HepG2 (cell line): ENCODE measurements around the gene SATB1. TPM values are rescaled to one million over a fixed set of nuclear protein-coding genes. Genes with fewer than 3 reads are reported as not detected.

ENCODE experiments used
- ATAC-seq: fragments of 200-7000 bp; cut with Tn5 transposase; 3 replicates; pipeline ENCODE4 v1.9.1; 2020; ENCODE audit warnings: mild to moderate bottlenecking, moderate library complexity
- BruUV-seq: library from RNA; stranded (reverse); fragments of 400-500 nt; replicated peaks from 2 replicates; lab custom pipeline; 2021; lab: Mats Ljungman, UMichigan
- CTCF ChIA-PET: fragments of 300-600 bp; formaldehyde crosslinking; extraction: SDS; loops from one replicate; lab custom pipeline; 2021; ENCODE audit warnings: low total read pairs, inconsistent platforms, low intra/inter-chr PET ratio; lab: Yijun Ruan, JAX
- POLR2A ChIA-PET: fragments of 350-600 bp; sonication (Branson Sonifier 250); formaldehyde crosslinking; loops from one replicate; lab custom pipeline; 2020; ENCODE audit warnings: antibody characterized with exemption, inconsistent platforms; lab: Yijun Ruan, JAX
- DNase-seq: peaks from one replicate; pipeline ENCODE4 v3.0.0-alpha.2; 2015; ENCODE audit warnings: low spot score
- FAIRE-seq: peaks from 3 replicates; lab custom pipeline; 2011; peaks lifted over from hg19 to GRCh38; lab: Jason Lieb, UNC
- H2AFZ ChIP-seq: one replicate; pipeline ENCODE4 v1.6.1; 2011; ENCODE audit warnings: low read length, inconsistent platforms
- H3K27ac ChIP-seq: fragments of 300-600 bp; 3 replicates; pipeline ENCODE4 v1.8.0; 2011; ENCODE audit warnings: mixed run types, mild to moderate bottlenecking, mixed read lengths, low read length, inconsistent platforms; ENCODE audit not compliant: insufficient read depth; ENCODE audit errors: extremely low read length
- H3K27me3 ChIP-seq, 2 experiments: fragments of 200-600 bp in 1 of 2; 2 replicates in 1 of 2; 3 replicates in 1 of 2; pipeline versions ENCODE4 v1.6.0 to v1.8.0; 2011; ENCODE audit warnings: low read length in 2 of 2, mild to moderate bottlenecking in 2 of 2, moderate library complexity in 2 of 2, inconsistent platforms in 1 of 2; ENCODE audit not compliant: insufficient read depth in 2 of 2, control insufficient read depth in 1 of 2
- H3K36me3 ChIP-seq, 2 experiments: fragments of 200-600 bp in 1 of 2; replicated peaks in 1 of 2; 2 replicates in 1 of 2; 3 replicates in 1 of 2; pipeline versions ENCODE4 v1.5.1 to v1.8.0; 2011; ENCODE audit warnings: low read length in 2 of 2, inconsistent platforms in 1 of 2; ENCODE audit not compliant: insufficient read depth in 2 of 2, control insufficient read depth in 1 of 2
- H3K4me1 ChIP-seq: 2 replicates; pipeline ENCODE4 v1.5.1; 2012; ENCODE audit warnings: low read length, inconsistent platforms; ENCODE audit not compliant: insufficient read depth
- H3K4me2 ChIP-seq: 2 replicates; pipeline ENCODE4 v1.6.0; 2011; ENCODE audit warnings: low read depth, low read length, inconsistent platforms
- H3K4me3 ChIP-seq, 3 experiments: fragments of 200-600 bp in 1 of 3; sonication (generic), shearing (Covaris generic) in 1 of 3; replicated peaks in 1 of 3; 2 replicates each; pipeline ENCODE4 v1.5.1; 2011 to 2016; ENCODE audit warnings: low read length in 3 of 3, inconsistent platforms in 2 of 3, low read depth in 2 of 3, mild to moderate bottlenecking in 2 of 3, control low read depth in 1 of 3, mixed read lengths in 1 of 3; ENCODE audit not compliant: insufficient read depth in 1 of 3
- H3K79me2 ChIP-seq: one replicate; pipeline ENCODE4 v1.6.1; 2011; ENCODE audit warnings: low read length, inconsistent platforms; ENCODE audit not compliant: insufficient read depth
- H3K9ac ChIP-seq: 2 replicates; pipeline ENCODE4 v1.6.0; 2011; ENCODE audit warnings: mild to moderate bottlenecking, low read depth, low read length, inconsistent platforms; ENCODE audit not compliant: insufficient read depth
- H3K9me3 ChIP-seq: 2 replicates; pipeline ENCODE4 v1.5.1; 2012; ENCODE audit warnings: mild to moderate bottlenecking, low read length
- H4K20me1 ChIP-seq: 2 replicates; pipeline ENCODE4 v1.6.0; 2011; ENCODE audit warnings: inconsistent platforms, mild to moderate bottlenecking, low read length, moderate library complexity; ENCODE audit not compliant: insufficient read depth
- FLYWCH1 ChIP-seq: sonication (generic); formaldehyde crosslinking; IDR thresholded peaks from 2 replicates; pipeline ENCODE4 v1.8.1; 2023; ENCODE audit warnings: mild to moderate bottlenecking, missing genetic modification reagents
- TSC22D2 ChIP-seq: sonication (generic); formaldehyde crosslinking; IDR thresholded peaks from 2 replicates; pipeline ENCODE4 v1.5.1; 2020; ENCODE audit warnings: missing genetic modification reagents, mild to moderate bottlenecking, borderline replicate concordance
- WGBS: methylation state at CpG from one replicate; pipeline ENCODE4 v1.1.6; 2017; ENCODE audit warnings: low lambda C conversion rate; 5-methylcytosine and 5-hydroxymethylcytosine counted together
- in situ Hi-C: cut with HindIII; loops from 2 replicates; pipeline ENCODE4 v1.10.0; 2017; ENCODE audit warnings: low pct_unique_long_range_greater_than_20kb; ENCODE audit not compliant: extremely low pct_ligation_motif_present
- intact Hi-C: fragments of 100-400 bp; cut with micrococcal nuclease; formaldehyde crosslinking; loops from one replicate; pipeline ENCODE4 v1.10.0; 2022; ENCODE audit not compliant: unreplicated experiment
- polyA plus RNA-seq, 8 experiments: library from polyadenylated mRNA; depleted of rRNA in 3 of 8; stranded (reverse) in 7 of 8; unstranded in 1 of 8; fragments of >200 nt; fragmentation: Illumina TruSeq in 4 of 8; extraction: Trizol in 4 of 8; gene quantifications; 2 replicates each; pipeline versions ENCODE4 v1.2.1 to v1.2.3, GENCODE V29; 2011 to 2016; ENCODE audit warnings: low read depth in 4 of 8, missing spikeins in 1 of 8, mixed read lengths in 1 of 8; ENCODE audit not compliant: insufficient read depth in 1 of 8
- total RNA-seq, 5 experiments: library from RNA; depleted of rRNA; stranded (reverse); fragments of >200 nt; fragmentation: Illumina TruSeq; extraction: Trizol; gene quantifications; 2 replicates each; pipeline ENCODE4 v1.2.3, GENCODE V29; 2016; ENCODE audit warnings: low read depth in 1 of 5
- TF ChIP-seq, protein P1 (sequence below): IDR thresholded peaks from 2 replicates; pipeline ENCODE4 v1.6.1; 2016; ENCODE audit warnings: missing biosample characterization, missing genetic modification reagents, low read depth
- TF ChIP-seq, protein P2 (sequence below): sonication (generic); formaldehyde crosslinking; IDR thresholded peaks from 2 replicates; pipeline ENCODE4 v1.8.1; 2023; ENCODE audit warnings: mild to moderate bottlenecking, missing genetic modification reagents
- TF ChIP-seq, protein P3 (sequence below): sonication (generic); formaldehyde crosslinking; IDR thresholded peaks from 2 replicates; pipeline ENCODE4 v1.4.0; 2020; ENCODE audit warnings: missing genetic modification reagents, mild to moderate bottlenecking, borderline replicate concordance

Gene SATB1
- total and polyA plus RNA-seq, 2 of the 13 experiments (the other 11 are each of a cell fraction or from before 2014, with no cell fraction given) = 0.03 TPM; not detected in 1

DNA sequence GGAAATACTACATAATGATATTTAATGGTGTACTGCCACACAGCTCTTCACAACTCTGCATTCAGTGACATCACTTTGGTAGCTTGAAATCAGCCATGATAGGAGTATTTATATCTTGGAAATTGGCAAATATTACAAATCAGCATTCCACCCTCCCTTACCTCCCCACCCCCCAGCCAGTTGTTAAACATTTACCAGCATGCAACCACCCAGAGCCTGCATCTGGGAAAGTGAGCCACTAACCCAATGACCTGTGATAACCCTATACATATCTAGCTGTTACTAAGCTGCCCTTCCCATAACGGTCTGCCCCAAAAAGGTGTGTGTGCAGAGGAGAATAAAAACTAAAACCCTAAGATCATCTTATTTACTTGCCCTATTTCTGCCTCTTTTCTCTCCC is 44.6 kb upstream of the SATB1 start:
- WGBS = 0% methylated on average over 1 of the region's 1 CpG
- Histone ChIP-seq H3K9ac (no peak overlapping the region), H4K20me1 (no peaks in the 10 kb centered on the region), H3K4me2 (no peak overlapping the region), H3K9me3 (no peaks in the 10 kb centered on the region), H2AFZ (no peak overlapping the region), H3K4me1 (no peaks in the 10 kb centered on the region), H3K79me2 (no peaks in the 10 kb centered on the region), H3K27me3 (no peaks in the 10 kb centered on the region; a peak in 1 of 5 replicates), H3K27ac (no peak overlapping the region), H3K4me3 (no peak overlapping the region), H3K36me3 (no peaks in the 10 kb centered on the region)
- ATAC-seq = no peak
- no TSS peak for BruUV-seq
- in situ Hi-C loops (no loop called here), intact Hi-C loops (no loop called here)
- ChIA-PET POLR2A (no interaction called here), CTCF (no interaction called here)
- TF ChIP-seq, protein P1, sequence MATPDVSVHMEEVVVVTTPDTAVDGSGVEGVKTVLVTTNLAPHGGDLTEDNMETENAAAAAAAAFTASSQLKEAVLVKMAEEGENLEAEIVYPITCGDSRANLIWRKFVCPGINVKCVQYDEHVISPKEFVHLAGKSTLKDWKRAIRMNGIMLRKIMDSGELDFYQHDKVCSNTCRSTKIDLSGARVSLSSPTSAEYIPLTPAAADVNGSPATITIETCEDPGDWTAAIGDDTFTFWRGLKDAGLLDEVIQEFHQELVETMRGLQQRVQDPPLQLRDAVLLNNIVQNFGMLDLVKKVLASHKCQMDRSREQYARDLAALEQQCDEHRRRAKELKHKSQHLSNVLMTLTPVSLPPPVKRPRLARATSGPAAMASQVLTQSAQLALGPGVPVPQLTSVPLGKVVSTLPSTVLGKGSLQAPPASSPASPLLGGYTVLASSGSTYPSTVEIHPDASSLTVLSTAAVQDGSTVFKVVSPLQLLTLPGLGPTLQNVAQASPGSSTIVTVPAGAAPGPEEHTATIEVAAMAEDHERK = no peak
- TF ChIP-seq TSC22D2 (CRISPR knock-in tag) = no peak
- TF ChIP-seq, protein P2, sequence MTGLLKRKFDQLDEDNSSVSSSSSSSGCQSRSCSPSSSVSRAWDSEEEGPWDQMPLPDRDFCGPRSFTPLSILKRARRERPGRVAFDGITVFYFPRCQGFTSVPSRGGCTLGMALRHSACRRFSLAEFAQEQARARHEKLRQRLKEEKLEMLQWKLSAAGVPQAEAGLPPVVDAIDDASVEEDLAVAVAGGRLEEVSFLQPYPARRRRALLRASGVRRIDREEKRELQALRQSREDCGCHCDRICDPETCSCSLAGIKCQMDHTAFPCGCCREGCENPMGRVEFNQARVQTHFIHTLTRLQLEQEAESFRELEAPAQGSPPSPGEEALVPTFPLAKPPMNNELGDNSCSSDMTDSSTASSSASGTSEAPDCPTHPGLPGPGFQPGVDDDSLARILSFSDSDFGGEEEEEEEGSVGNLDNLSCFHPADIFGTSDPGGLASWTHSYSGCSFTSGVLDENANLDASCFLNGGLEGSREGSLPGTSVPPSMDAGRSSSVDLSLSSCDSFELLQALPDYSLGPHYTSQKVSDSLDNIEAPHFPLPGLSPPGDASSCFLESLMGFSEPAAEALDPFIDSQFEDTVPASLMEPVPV (CRISPR knock-in tag) = no peak
- TF ChIP-seq, protein P3, sequence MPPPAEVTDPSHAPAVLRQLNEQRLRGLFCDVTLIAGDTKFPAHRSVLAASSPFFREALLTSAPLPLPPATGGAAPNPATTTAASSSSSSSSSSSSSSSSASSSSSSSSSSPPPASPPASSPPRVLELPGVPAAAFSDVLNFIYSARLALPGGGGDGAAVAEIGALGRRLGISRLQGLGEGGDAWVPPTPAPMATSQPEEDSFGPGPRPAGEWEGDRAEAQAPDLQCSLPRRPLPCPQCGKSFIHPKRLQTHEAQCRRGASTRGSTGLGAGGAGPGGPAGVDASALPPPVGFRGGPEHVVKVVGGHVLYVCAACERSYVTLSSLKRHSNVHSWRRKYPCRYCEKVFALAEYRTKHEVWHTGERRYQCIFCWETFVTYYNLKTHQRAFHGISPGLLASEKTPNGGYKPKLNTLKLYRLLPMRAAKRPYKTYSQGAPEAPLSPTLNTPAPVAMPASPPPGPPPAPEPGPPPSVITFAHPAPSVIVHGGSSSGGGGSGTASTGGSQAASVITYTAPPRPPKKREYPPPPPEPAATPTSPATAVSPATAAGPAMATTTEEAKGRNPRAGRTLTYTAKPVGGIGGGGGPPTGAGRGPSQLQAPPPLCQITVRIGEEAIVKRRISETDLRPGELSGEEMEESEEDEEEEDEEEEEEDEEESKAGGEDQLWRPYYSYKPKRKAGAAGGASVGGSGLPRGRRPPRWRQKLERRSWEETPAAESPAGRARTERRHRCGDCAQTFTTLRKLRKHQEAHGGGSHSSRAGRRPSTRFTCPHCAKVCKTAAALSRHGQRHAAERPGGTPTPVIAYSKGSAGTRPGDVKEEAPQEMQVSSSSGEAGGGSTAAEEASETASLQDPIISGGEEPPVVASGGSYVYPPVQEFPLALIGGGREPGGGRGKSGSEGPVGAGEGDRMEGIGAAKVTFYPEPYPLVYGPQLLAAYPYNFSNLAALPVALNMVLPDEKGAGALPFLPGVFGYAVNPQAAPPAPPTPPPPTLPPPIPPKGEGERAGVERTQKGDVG (CRISPR knock-in tag) = no peak
- no peak for TF ChIP-seq FLYWCH1 (CRISPR knock-in tag)
- no peak for DNase-seq
- FAIRE-seq = no peak
